B cell (primary cell): ENCODE data around the gene TMEM219. TPM values are rescaled to one million over a fixed set of nuclear protein-coding genes. Genes with fewer than 3 reads are reported as not detected.

Experiments
- ATAC-seq: fragments of 200-7000 bp; cut with Tn5 transposase; one replicate; pipeline ENCODE4 v1.10.0; 2021; ENCODE audit warnings: low read depth, mild to moderate bottlenecking, moderate number of reproducible peaks, moderate library complexity
- CTCF ChIA-PET: fragments of 350-600 bp; sonication (Branson Sonifier 250); formaldehyde crosslinking; loops from one replicate; lab custom pipeline; 2021; ENCODE audit warnings: antibody characterized with exemption, inconsistent platforms; lab: Charles Lee
- POLR2A ChIA-PET: fragments of 350-600 bp; sonication (Branson Sonifier 250); formaldehyde crosslinking; loops from one replicate; lab custom pipeline; 2021; ENCODE audit warnings: antibody characterized with exemption; lab: Charles Lee
- DNase-seq: peaks from one replicate; pipeline ENCODE4 v3.0.0; 2013
- H2AFZ ChIP-seq: 2 replicates; pipeline ENCODE4 v1.6.1; 2012; ENCODE audit warnings: mild to moderate bottlenecking, low read depth, low read length; ENCODE audit not compliant: insufficient read depth, poor library complexity, severe bottlenecking
- H3K27ac ChIP-seq, 2 donors: 1 replicate in 1 of 2; 2 replicates in 1 of 2; pipeline ENCODE4 v1.5.1; 2012 to 2013; ENCODE audit warnings: low read length in 2 of 2, mild to moderate bottlenecking in 2 of 2, moderate library complexity in 1 of 2
- H3K27me3 ChIP-seq, 4 experiments: fragments of 200-600 bp in 1 of 4; sonication (generic) in 1 of 4; replicated peaks in 1 of 4; 1 replicate in 2 of 4; 2 replicates in 2 of 4; pipeline versions ENCODE4 v1.6.1 to v1.7.0; 2013 to 2016; ENCODE audit warnings: low read length in 3 of 4, mild to moderate bottlenecking in 2 of 4, mixed read lengths in 1 of 4, moderate library complexity in 1 of 4; ENCODE audit not compliant: insufficient read depth in 4 of 4, control insufficient read depth in 3 of 4; ENCODE audit errors: control extremely low read depth in 1 of 4
- H3K36me3 ChIP-seq, 2 experiments: replicated peaks in 1 of 2; 1 replicate in 1 of 2; 2 replicates in 1 of 2; pipeline versions ENCODE4 v1.6.1 to v1.7.1; 2013; ENCODE audit warnings: low read length in 1 of 2; ENCODE audit not compliant: insufficient read depth in 2 of 2, control insufficient read depth in 1 of 2; ENCODE audit errors: control extremely low read depth in 1 of 2, extremely low read depth in 1 of 2
- H3K4me1 ChIP-seq, 2 donors: fragments of 200-600 bp in 1 of 2; sonication (generic) in 1 of 2; 1 replicate in 1 of 2; 2 replicates in 1 of 2; pipeline versions ENCODE4 v1.5.1 to v1.6.1; 2013 to 2017; ENCODE audit warnings: low read length in 2 of 2; ENCODE audit not compliant: control insufficient read depth in 2 of 2, insufficient read depth in 2 of 2
- H3K4me2 ChIP-seq: replicated peaks from 2 replicates; pipeline ENCODE3; 2012; ENCODE audit warnings: mild to moderate bottlenecking, low read depth, low read length; ENCODE audit not compliant: poor library complexity, severe bottlenecking
- H3K4me3 ChIP-seq, 5 experiments: fragments of 200-600 bp in 1 of 5; sonication (generic) in 1 of 5; 1 replicate in 3 of 5; 2 replicates in 2 of 5; pipeline versions ENCODE4 v1.5.1 to v1.7.0; 2011 to 2016; ENCODE audit warnings: low read length in 4 of 5, mild to moderate bottlenecking in 4 of 5, low read depth in 2 of 5, control low read depth in 1 of 5, moderate library complexity in 1 of 5; ENCODE audit not compliant: insufficient read depth in 1 of 5; ENCODE audit errors: control extremely low read depth in 1 of 5, extremely low read depth in 1 of 5
- H3K79me2 ChIP-seq: fragments of 200-600 bp; sonication (generic); one replicate; pipeline ENCODE4 v1.6.0; 2016; ENCODE audit warnings: low read length; ENCODE audit not compliant: control insufficient read depth, insufficient read depth
- H3K9ac ChIP-seq: fragments of 200-600 bp; sonication (generic); 2 replicates; pipeline ENCODE4 v1.6.1; 2017; ENCODE audit warnings: mild to moderate bottlenecking, low read length, moderate library complexity
- H3K9me3 ChIP-seq, 3 donors: one replicate each; pipeline versions ENCODE4 v1.6.1 to v1.7.1; 2013; ENCODE audit warnings: low read length in 2 of 3; ENCODE audit not compliant: control insufficient read depth in 2 of 3, insufficient read depth in 1 of 3; ENCODE audit errors: control extremely low read depth in 1 of 3
- H4K20me1 ChIP-seq: 2 replicates; pipeline ENCODE4 v1.6.0; 2012; ENCODE audit warnings: mild to moderate bottlenecking, low read length; ENCODE audit not compliant: insufficient read depth, control insufficient read depth, poor library complexity, severe bottlenecking
- H3K27ac Mint-ChIP-seq: one replicate; pipeline ENCODE4 v1.8.0; 2021; ENCODE audit warnings: mixed read lengths
- H3K27me3 Mint-ChIP-seq: one replicate; pipeline ENCODE4 v1.8.0; 2021; ENCODE audit warnings: mixed read lengths
- H3K4me1 Mint-ChIP-seq: one replicate; pipeline ENCODE4 v1.8.0; 2021; ENCODE audit warnings: mixed read lengths
- H3K4me3 Mint-ChIP-seq: one replicate; pipeline ENCODE4 v1.8.0; 2021; ENCODE audit warnings: mixed read lengths
- H3K9me3 Mint-ChIP-seq: one replicate; pipeline ENCODE4 v1.8.0; 2022; ENCODE audit warnings: mixed read lengths; ENCODE audit not compliant: insufficient read depth
- CTCF ChIP-seq: fragments of 200-600 bp; IDR thresholded peaks from one replicate; pipeline ENCODE4 v1.8.0; 2022; ENCODE audit warnings: antibody characterized with exemption, mild to moderate bottlenecking
- EZH2 ChIP-seq: IDR thresholded peaks from 2 replicates; pipeline ENCODE4 v1.6.1; 2012; ENCODE audit warnings: borderline replicate concordance, low read depth, mild to moderate bottlenecking, moderate library complexity, low read length; ENCODE audit not compliant: insufficient read depth, poor library complexity, severe bottlenecking
- WGBS: methylation state at CpG from one replicate; pipeline ENCODE4 v1.1.5; 2013; ENCODE audit warnings: missing lambda C conversion rate; ENCODE audit not compliant: insufficient coverage; 5-methylcytosine and 5-hydroxymethylcytosine counted together
- intact Hi-C: fragments of 100-400 bp; cut with micrococcal nuclease; formaldehyde crosslinking; loops from one replicate; pipeline ENCODE4 v1.10.0; 2022
- polyA plus RNA-seq: library from polyadenylated mRNA; depleted of rRNA; stranded (reverse); fragments of >200 nt; gene quantifications from 2 replicates; pipeline ENCODE4 v1.2.3, GENCODE V29; 2012
- total RNA-seq, 2 donors: library from RNA; stranded (reverse); fragments of 120-200 nt in 1 of 2; gene quantifications; 1 replicate in 1 of 2; 2 replicates in 1 of 2; pipeline versions ENCODE4 v1.2.3 to v1.2.4, GENCODE V29; 2013 to 2022

The TMEM219 gene
- total and polyA plus RNA-seq, 2 donors (not counting 1 experiment from before 2014, with no cell fraction given) = 66.6 to 103 TPM

GRCh38 chr16:29995911-29996765, 34.3 kb downstream of the TMEM219 start, which contains the start of gene INO80E:
TSS of gene INO80E (plus strand) at chr16:29996241. CDS start at chr16:29996311, 70 bp downstream.
- ATAC-seq = peak; percentile 96
- Mint-ChIP-seq H3K4me1 (peaks cover 43% of the 10 kb centered on the region), H3K27me3 (no peaks in the 10 kb centered on the region), H3K27ac (peak within 1 kb of the TSS; percentile 94), H3K4me3 (peak within 1 kb of the TSS; percentile 98), H3K9me3 (no peaks in the 10 kb centered on the region)
- Histone ChIP-seq H4K20me1 (peaks cover 12% of the 10 kb centered on the region), H2AFZ (peak within 1 kb of the TSS; percentile 96), H3K36me3 (peaks cover 0 to 44% of the 10 kb centered on the region in 2 experiments), H3K4me2 (peak within 1 kb of the TSS; percentile 83), H3K79me2 (peaks cover 13% of the 10 kb centered on the region), H3K27me3 (no peaks in the 10 kb centered on the region), H3K4me1 (peaks cover 15 to 22% of the 10 kb centered on the region in 2 donors), H3K9ac (peak within 1 kb of the TSS; percentile 97), H3K4me3 (peak within 1 kb of the TSS; percentile 89 to 100 (median 98)), H3K9me3 (no peaks in the 10 kb centered on the region), H3K27ac (peak within 1 kb of the TSS; percentile 94 to 97)
- no peak for TF ChIP-seq EZH2
- intact Hi-C loops = loop anchor here (1.0 to 5.0 kb wide), 8 partner anchors 23 to 661 kb away; partner anchors contain the start of genes ALDOA, CDIPT, FBRS and KCTD13
- peak; percentile 97 for DNase-seq
- WGBS = 2% methylated on average over 65 of the region's 65 CpGs
- POLR2A ChIA-PET = interaction anchor here (0.5 to 1.2 kb wide), 4 partner anchors 11 to 922 kb away, joined by 3 to 9 read pairs (median 4); partner anchors contain the start of gene TAOK2
- CTCF ChIA-PET = interaction anchor here (0.5 to 1.0 kb wide), 4 partner anchors 9 to 698 kb away, joined by 3 to 6 read pairs (median 4); partner anchors contain the start of gene ALDOA

- TF ChIP-seq EZH2 (no peak), CTCF (no peak)
- 34% methylated on average over 4 of the region's 9 CpGs for WGBS
- peak overlapping the region in 1 of 2 donors; percentile 97 for H3K27ac ChIP-seq
- no peaks in the 10 kb centered on the region for H3K9me3 Mint-ChIP-seq
- ATAC-seq (no peak), DNase-seq (no peak)
- peak overlapping the region; percentile 94 for H3K27ac Mint-ChIP-seq
- H3K79me2 ChIP-seq = peaks cover 13% of the 10 kb centered on the region
- peaks cover 17% of the 10 kb centered on the region for H4K20me1 ChIP-seq
- intact Hi-C loops = loop anchor here (1.0 to 5.0 kb wide), 7 partner anchors 24 to 660 kb away; partner anchors contain the start of genes CDIPT, FBRS, KCTD13 and KIF22
- peak overlapping the region; percentile 45 to 100 (median 93) for H3K4me3 ChIP-seq
- peak overlapping the region; percentile 97 for H3K9ac ChIP-seq
- H3K36me3 ChIP-seq = peaks cover 0 to 50% of the 10 kb centered on the region in 2 experiments
- no peaks in the 10 kb centered on the region for H3K9me3 ChIP-seq
- H3K27me3 ChIP-seq = no peaks in the 10 kb centered on the region
- H2AFZ ChIP-seq = peak overlapping the region; percentile 96
- H3K4me2 ChIP-seq = peak overlapping the region; percentile 83
- POLR2A ChIA-PET = interaction anchor here (0.7 kb wide), 2 partner anchors 11 to 923 kb away, joined by 3 to 4 read pairs; no protein-coding TSS in a partner anchor
- no peaks in the 10 kb centered on the region for H3K27me3 Mint-ChIP-seq
- CTCF ChIA-PET = interaction anchor here (0.7 to 1.0 kb wide), 3 partner anchors 9 to 150 kb away, joined by 3 to 6 read pairs (median 3); partner anchors contain the start of gene ALDOA
- H3K4me1 ChIP-seq = peaks cover 15 to 22% of the 10 kb centered on the region in 2 donors
- peaks cover 43% of the 10 kb centered on the region for H3K4me1 Mint-ChIP-seq
- H3K4me3 Mint-ChIP-seq = peak overlapping the region; percentile 98
Observed at GRCh38 chr16:29996766-29997250, 34.9 kb downstream of the TMEM219 start.
